HepG2 (cell line): Measurements from ENCODE around the gene DOCK4.

ENCODE experiments used
- FOSL2 ChIP-seq: sonication (generic); formaldehyde crosslinking; IDR thresholded peaks from 2 replicates; pipeline ENCODE4 v1.4.0; 2020; ENCODE audit warnings: missing genetic modification reagents
- HOXA3 ChIP-seq: sonication (generic); formaldehyde crosslinking; IDR thresholded peaks from 2 replicates; pipeline ENCODE4 v1.5.0; 2020; ENCODE audit warnings: missing genetic modification reagents
- MED8 ChIP-seq: sonication (generic); formaldehyde crosslinking; IDR thresholded peaks from 2 replicates; pipeline ENCODE4 v1.8.1; 2023; ENCODE audit warnings: mild to moderate bottlenecking, missing genetic modification reagents; ENCODE audit not compliant: insufficient replicate concordance
- MIER3 ChIP-seq: IDR thresholded peaks from 2 replicates; pipeline ENCODE4 v1.6.1; 2016; ENCODE audit warnings: missing compliant biosample characterization, borderline replicate concordance
- POLR2AphosphoS5 ChIP-seq: IDR thresholded peaks from 2 replicates; pipeline ENCODE4 v1.6.1; 2012; ENCODE audit warnings: low read depth, low read length
- ZNF230 ChIP-seq: sonication (generic); formaldehyde crosslinking; IDR thresholded peaks from 2 replicates; pipeline ENCODE4 v1.4.0; 2020; ENCODE audit warnings: mild to moderate bottlenecking, missing genetic modification reagents
- ZNF709 ChIP-seq: sonication (generic); formaldehyde crosslinking; IDR thresholded peaks from 2 replicates; pipeline ENCODE4 v1.5.0; 2020; ENCODE audit warnings: mild to moderate bottlenecking, missing genetic modification reagents
- ZSCAN29 ChIP-seq: sonication (generic); formaldehyde crosslinking; conservative IDR thresholded peaks from 2 replicates; pipeline ENCODE4 v1.4.0; 2020; ENCODE audit warnings: mild to moderate bottlenecking, missing genetic modification reagents
- TF ChIP-seq, protein P1 (sequence below): IDR thresholded peaks from 2 replicates; pipeline ENCODE4 v1.6.1; 2012; ENCODE audit warnings: inconsistent platforms
- TF ChIP-seq, protein P2 (sequence below): sonication (generic); formaldehyde crosslinking; IDR thresholded peaks from 2 replicates; pipeline ENCODE4 v1.4.0; 2020; ENCODE audit warnings: missing genetic modification reagents
- TF ChIP-seq, protein P3 (sequence below): sonication (generic); formaldehyde crosslinking; IDR thresholded peaks from 2 replicates; pipeline ENCODE4 v1.5.0; 2020; ENCODE audit warnings: mild to moderate bottlenecking, missing genetic modification reagents, moderate library complexity

DNA sequence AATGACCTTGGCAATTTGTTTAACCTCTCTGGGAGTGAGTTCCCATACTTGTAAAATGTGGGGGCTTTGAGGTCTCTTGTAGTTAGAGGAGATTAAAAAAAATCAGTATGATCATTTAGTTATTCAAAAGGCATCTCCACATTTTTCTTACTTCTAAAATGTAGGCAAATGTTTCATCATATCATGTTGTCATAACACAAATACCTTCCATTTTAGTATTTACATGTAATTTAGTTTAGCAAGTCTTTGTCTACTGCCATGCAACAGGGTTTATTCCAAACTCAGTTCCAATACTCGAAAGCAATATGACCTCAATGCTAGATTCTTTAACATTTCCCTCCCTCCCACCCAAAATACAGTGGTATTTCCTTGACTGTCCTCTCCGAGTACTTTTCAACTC lies 381.2 kb downstream of the DOCK4 start:
- TF ChIP-seq HOXA3 (CRISPR knock-in tag) (no peak), ZNF709 (no peak), ZSCAN29 (CRISPR knock-in tag) (no peak), MIER3 (CRISPR knock-in tag) (no peak), FOSL2 (no peak), ZNF230 (CRISPR knock-in tag) (no peak), MED8 (CRISPR knock-in tag) (no peak), POLR2AphosphoS5 (no peak)
- TF ChIP-seq, protein P1, sequence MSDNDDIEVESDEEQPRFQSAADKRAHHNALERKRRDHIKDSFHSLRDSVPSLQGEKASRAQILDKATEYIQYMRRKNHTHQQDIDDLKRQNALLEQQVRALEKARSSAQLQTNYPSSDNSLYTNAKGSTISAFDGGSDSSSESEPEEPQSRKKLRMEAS = no peak
- TF ChIP-seq, protein P2, sequence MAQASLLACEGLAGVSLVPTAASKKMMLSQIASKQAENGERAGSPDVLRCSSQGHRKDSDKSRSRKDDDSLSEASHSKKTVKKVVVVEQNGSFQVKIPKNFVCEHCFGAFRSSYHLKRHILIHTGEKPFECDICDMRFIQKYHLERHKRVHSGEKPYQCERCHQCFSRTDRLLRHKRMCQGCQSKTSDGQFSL (CRISPR knock-in tag) = no peak
- TF ChIP-seq, protein P3, sequence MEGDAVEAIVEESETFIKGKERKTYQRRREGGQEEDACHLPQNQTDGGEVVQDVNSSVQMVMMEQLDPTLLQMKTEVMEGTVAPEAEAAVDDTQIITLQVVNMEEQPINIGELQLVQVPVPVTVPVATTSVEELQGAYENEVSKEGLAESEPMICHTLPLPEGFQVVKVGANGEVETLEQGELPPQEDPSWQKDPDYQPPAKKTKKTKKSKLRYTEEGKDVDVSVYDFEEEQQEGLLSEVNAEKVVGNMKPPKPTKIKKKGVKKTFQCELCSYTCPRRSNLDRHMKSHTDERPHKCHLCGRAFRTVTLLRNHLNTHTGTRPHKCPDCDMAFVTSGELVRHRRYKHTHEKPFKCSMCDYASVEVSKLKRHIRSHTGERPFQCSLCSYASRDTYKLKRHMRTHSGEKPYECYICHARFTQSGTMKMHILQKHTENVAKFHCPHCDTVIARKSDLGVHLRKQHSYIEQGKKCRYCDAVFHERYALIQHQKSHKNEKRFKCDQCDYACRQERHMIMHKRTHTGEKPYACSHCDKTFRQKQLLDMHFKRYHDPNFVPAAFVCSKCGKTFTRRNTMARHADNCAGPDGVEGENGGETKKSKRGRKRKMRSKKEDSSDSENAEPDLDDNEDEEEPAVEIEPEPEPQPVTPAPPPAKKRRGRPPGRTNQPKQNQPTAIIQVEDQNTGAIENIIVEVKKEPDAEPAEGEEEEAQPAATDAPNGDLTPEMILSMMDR = no peak
